ENCODE data around the gene ITGAL.
"Not testable (repeated sequence)": the region's sequence is repeated elsewhere in the genome, so short reads cannot be mapped to it uniquely, and the experiment has no call there.

The ITGAL gene

DNA sequence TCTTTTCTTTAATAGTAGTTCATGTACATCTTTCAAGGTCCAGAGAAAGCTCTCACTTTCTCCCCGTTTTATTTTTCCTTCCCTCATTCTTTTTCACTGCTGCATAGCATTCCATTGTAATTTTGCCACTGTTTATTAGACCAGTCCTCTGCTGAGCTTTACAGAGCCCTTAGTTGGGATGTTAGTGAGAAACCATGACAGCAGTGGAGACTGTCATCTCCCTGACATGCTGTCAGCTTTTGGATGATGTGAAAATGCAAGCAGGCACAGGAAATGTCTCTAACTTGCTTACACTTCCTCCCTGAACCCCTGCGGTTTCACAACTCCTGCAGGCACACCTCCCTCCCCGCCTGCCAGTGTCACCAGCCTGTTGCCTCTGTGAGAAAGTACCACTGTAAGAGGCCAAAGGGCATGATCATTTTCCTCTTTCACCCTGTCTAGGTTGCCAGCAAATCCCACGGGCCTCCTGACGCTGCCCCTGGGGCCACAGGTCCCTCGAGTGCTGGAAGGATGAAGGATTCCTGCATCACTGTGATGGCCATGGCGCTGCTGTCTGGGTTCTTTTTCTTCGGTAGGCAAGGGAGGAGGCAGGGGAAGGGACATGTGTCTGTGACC, at the start of gene ITGAL:
TSS of gene ITGAL (plus strand) at position 415 of the 615 bp plus-strand sequence. CDS start at position 511, 96 bp downstream.
- no peak for DNase-seq

DNA sequence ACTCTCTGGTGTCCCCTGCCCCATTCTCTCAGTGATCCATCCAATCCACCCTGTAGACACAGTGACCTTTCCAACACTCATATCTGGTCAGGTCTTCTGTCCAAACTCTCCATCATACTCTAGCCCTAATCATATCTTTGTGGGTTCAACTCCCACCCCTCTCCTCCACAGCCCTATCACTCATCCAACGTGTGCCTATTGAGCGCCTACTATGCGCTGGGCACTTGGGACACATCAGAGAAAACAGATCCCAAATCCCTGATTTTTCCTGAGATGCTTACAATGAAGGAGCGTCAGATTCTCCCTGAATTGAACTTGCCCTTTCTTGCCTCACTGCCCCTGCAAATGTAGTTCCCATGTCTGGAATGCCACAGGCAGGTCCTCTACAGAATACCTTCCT, 44.5 kb upstream of the ITGAL start:
- DNase-seq, result no peak

DNA sequence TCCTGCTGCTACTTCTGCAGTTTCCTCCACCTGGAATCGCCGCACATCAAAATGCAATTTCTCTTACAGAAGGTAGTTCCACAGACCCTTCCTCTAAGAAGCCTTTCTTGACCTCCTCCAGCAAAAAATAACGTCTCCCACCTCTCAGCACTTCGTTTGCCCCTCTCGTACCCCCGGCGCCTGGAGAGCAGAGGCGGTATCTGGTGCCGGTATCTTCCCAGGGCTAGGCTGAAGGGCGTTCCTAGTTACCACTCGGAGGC, 43.2 kb upstream of the ITGAL start:
- no peak for DNase-seq

DNA sequence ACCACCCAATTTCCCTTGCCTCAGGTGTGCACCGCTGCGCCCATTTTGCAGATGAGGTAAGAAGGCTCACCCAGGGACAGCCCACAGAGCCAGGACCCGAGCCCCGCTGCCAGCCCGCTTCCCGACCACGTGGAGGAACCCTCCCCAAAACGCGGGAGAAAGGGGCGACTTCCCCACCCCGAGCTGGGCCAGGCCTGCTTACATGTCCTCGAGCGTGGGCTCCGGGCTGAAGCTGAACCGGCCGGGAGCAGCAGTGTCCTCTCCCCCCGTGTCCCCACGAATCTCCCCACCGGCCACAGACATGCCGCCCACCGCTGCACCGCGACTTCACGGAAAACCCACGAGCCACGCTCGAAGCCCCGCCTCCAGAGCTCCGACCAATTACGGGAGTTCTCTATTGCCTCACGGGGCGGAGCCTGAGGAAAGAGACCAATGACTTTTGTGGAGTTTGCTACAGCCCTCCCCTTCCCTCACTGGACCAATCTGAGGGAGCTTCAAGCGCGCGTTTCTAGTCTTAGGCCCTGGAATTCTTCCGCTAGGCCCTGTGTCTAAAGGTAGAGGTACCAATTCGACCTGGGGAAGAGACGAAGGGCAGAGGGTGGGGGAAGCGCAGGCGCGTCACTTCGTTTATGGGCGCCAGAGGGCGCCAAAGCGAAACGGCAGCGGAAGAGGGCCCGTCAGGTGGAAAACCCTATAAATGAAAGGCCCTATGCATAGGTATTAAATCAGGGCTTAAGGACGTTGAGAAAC, 42.7 kb upstream of the ITGAL start, which contains the start of gene DCTPP1:
TSS of gene DCTPP1 (minus strand) at position 353 of the 750 bp plus-strand sequence. CDS start at position 303, 50 bp downstream.
- DNase-seq, result peak; percentile 95

DNA sequence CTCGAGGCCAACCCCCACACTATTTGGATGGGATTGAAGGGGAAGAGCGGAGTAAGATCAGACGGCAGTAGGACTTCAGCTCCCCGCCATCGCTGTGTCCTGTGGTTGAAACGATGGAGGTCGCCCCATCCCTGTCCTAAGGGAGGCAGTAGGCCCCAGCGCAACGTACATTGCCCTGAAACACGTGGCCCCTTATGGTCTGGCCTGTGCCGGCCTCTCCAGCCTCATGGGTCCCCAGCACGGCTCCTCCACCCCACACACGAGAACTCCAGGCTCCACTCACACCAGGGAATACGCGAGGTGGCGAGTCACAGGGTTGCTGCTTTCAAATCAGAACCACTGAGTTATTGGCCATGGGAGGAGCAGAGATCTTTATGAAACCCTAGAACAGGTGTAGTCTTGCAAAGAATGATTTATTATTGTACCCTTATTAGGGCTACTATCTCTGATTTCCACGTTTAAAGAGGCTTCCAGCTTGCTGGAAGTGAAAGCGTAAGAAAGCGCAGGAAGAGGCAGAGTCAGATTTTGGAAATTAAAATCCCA, 42.0 kb upstream of the ITGAL start:
- DNase-seq, result no peak

DNA sequence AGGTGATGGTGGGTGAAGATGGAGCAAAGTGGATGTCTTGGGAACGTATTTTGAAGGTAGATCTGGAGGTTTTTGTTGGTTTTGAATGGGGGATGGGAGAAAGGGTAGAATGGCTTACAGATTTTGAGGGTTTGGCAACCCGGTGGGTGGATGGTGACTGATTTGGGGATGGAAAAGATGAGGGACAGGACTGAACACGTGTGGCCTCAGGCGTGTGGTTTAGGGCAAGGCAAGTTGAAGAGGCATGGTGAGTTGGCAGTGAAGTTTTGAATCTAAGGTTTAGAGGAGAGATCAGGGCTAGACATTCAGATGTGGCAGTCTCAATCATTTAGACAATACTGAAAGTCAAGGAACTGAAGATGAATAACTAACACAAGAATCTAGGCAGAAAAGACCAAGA, 37.7 kb upstream of the ITGAL start:
- no peak for DNase-seq

DNA sequence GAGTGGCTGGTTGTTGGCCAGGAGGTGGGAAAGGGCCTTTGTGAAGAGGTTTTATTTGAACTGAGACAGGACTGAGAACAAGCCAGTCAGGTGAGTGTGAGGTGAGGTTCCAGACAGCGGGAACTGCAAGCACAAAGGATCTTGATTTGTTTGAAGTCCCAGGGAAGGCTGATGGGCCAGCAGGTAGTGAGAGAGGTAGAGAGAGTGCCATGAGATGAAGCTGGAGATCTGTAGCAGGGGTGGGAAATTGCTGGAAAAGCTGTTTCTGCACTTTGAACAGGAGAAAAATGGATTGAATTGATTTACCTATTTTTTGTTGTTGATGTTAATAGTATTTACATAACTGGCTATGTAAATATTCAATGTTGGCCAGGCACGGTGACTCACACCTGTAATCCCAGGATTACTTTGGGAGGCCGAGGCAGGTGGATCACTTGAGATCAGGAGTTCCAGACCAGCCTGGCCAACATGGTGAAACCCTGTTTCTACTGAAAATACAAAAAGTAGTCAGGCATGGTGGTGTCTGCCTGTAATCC, 35.0 kb upstream of the ITGAL start:
- no peak for DNase-seq

DNA sequence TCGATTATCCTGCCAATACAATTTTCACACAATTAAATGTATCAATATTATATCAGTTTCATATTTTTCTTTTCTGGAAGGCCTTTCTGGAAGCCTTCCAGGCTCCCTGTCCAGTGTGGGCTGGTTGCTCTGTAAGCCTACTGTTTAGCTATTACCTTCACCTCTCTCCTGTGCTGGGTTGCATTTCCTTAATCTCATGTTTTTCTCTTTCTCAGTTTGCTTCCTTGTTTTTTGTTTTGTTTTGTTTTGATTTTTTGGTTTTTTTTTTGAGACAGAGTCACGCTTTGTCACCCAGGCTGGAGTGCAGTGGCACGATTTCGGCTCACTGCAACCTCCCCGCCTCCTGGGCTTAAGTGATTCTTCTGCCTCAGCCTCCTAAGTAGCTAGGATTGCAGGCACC, 33.7 kb upstream of the ITGAL start:
- DNase-seq, result no peak

DNA sequence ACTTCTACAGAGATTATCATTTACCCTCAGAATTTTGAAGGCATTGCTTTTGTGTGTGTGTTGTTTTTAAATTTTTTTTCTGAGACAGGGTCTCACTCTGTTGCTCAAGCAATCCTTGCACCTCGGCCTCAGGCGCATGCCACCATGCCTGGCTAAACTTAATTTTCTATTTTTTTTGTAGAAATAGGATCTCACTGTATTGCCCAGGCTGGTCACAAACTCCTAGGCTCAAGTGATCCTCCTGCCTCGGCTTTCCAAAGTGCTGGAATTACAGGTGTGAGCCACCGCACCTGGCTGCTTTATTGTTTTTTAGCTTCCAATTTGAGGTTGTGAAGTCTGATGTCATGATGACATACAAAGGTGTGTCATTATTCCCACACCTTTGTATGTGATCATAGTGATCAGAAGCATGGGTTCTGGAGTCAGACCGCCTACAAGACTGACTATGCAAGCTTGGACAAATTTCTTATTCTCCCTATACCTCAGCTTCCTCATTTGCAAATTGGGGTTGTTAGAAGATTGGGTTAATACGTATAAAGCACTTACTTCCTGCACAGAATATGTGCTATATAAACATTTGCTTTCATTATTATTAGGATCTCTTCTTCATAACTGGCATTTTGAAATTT, 32.7 kb upstream of the ITGAL start:
- DNase-seq, result no peak

DNA sequence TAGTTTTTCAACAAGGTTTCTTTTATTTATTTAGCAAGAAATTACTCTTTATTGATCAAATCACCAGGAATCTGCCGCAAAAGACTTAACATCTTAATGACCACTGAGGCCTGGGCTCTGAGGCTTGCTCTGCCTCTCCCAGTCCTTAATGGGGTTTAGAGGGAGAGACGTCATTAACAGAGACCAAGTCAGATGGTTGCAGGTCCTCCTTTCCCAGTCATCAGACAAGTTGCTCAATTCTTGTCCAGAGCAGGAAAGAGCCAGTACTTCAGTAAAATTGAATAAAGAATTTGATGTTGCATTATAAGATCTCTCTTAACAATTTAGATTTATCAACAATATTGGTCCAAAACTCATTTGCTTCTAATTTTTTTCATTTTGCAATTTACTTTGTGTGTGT, 28.9 kb upstream of the ITGAL start:
- no peak for DNase-seq

DNA sequence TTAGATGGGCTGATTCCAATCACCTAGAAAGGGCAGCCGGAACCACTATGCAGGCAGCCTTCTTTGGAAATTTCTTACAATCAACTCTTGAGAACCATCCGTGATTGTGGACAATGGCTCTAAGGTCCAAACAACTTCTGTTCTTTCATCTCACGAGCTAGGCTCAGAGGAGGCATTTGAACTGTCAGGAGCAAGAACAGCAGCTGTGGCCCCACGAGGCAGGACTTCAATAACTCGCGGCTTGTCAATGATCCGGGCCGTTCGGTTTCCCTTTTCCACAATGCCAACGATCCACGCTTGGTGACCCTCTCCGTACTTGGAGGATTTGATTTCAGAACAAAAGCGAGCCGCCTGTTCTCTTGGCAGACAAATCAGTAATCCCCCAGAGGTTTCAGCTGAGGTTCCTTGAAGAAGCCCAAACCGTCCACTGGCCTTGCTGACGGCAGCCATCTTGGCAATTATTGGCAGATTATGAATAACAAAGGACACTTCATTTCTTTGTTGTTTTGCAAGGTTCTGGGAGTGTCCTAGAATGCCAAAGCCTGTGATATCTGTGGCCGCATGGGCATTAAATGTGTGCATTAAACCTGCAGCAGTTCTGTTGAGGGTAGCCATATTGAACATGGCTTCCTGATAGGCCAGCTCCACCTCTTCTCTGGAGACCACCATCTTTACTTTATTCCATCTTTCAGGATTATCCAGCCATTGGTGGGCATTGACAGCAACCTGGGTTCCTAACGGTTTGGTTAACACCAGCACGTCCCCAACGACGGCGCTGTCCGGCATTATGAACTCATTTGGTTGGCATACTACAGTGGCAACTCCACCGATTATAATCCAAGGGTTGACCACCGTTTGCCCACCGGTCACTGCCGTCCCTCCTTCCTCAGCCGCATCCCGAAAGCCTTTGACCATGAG, 28.1 kb upstream of the ITGAL start:
- DNase-seq, result no peak

DNA sequence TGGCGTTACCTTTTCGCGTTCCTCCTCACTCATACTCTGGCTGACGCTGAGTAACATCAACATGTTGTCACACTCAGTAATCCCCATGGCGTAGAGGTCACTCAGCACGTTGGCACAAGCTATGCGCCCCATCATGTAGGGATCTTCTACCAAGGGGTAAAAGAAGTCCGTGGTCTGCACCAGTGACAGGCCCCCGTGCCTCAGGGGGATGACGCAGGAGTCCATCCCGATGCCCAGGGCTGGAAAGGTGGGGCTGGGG, 27.5 kb upstream of the ITGAL start:
- DNase-seq, result no peak

DNA sequence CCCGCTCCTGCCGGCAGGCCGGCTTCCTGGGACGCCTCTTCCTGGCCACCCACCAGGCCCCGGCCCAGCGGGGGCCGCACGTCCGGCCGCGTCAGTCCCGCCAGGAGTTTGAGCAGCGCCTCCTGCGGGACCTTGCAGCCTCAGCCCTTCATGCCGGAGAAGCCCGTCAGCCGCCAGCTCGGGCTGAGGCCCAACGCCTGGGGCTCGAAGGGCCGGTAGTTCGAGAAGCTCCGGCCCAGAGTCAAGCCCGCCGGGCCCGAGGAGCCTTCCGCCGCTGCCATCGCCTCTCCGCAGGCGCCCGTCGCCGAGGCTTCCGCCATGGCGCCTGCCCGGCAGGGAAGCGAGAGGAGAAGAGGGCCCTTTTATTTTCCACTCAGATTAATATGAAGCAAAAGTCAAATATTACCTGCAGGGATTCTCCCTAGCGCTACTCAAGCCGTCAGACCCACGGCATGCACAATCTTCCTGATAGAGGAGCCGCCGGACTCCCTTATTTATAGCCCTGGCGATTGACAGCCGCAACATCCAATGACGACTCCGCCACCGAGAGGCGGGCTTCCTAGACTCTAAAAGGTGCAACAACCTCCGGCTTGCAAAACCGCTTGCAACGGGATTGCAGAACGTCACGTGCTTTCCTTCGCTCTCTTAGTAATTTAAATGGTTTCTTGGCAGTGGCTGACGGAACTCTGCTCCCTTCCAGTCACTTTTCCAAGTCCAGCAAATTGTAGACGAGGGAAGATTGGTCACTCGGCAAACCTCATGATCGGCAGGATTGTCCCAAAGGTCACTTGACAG, 26.9 kb upstream of the ITGAL start, which contains the start of gene SEPHS2:
TSS of gene SEPHS2 (minus strand) at position 467 of the 795 bp plus-strand sequence. CDS start at position 320, 147 bp downstream.
- DNase-seq, result peak; percentile 91

DNA sequence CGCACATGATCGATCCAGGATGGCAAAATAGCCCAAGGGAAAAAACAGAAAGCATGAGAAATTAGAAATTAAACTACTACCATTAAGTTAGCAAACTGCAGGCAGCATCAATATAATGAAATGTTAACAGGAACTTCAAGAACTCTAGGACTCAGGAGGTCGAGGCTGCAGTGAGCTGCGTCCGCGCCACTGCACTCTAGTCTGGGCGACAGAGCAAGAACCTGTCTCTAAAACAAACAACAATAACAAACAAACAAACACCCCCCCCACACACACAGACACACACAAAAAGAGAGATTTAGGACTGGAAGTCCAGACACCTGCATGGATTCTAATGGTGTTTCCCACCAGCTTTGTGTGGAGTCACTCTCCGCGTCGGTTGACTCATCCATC, 26.3 kb upstream of the ITGAL start:
- no peak for DNase-seq

DNA sequence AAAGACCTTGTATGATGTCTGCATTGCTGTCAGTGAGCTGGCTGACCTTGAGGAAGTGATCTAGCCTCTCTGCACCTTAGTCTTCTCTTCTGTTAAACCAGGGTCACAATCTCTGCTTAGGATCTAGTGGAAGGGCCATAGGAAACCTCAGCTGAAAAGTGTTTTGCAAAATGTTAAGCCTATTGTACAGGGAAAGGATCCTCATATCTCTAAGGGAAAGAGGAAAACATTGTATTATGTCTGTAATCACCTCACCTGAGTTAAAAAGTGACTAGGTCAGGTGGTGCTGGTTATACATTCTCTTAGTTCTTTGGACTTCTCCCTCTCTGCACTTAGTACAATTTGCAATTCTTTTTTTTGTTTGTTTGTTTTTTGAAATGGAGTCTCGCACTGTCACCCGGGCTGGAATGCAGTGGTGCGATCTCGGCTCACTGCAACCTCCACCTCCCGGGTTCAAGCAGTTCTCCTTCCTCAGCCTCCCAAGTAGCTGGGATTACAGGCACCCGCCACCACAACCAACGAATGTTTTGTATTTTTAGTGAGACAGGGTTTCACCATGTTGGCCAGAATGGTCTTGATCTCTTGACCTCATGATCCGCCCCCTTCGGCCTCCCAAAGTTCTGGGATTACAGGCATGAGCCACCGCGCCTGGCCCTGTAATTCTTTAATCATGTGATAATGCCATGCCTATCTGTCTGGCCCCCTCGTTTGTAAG, 24.9 kb upstream of the ITGAL start:
- DNase-seq, result no peak

DNA sequence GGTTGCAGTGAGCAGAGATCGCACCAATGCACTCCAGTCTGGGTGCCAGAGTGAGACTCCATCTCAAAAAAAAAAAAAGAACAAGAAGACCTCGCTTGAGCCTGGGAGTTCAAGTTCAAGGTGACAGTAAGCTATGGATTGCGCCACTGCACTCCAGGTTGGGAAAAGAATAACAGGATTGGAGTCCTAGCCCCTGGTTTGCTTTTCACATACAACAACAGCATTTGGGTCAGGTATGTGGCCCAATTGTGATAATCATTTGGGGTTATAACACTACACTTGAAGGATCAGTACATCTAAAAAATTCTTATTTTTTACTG, 23.5 kb upstream of the ITGAL start:
- DNase-seq, result no peak

DNA sequence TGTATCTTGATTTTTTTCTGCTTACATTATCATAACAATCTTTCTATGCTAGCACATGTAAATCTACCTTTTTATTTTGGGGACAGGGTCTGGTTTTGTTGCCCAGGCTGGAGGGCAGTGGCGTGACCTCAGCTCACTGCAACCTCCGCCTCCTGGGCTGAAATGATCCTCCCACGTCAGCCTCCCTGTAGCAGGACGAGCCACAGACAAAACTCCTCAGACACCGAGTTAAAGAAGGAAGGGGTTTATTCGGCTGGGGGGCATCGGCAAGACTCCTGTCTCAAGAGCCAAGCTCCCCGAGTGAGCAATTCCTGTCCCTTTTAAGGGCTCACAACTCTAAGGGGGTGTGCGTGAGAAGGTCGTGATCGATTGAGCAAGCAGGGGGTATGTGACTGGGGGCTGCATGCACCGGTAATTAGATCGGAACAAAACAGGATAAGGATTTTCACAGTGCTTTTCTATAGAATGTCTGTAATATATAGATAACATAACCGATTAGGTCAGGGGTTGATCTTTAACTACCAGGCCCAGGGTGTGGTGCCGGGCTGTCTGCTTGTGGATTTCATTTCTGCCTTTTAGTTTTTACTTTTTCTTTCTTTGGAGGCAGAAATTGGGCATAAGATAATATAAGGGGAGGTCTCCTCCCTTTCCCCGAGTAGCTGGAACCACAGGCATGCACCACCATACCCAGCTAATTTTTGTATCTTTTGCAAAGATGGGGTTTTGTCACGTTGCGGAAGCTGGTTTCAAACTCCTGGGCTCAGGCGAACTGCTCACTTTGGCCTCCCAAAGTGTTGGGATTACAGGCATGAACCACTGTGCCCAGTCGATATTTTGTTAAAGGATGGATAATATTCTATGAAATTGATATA, 19.6 kb upstream of the ITGAL start:
- not testable (repeated sequence) for DNase-seq

DNA sequence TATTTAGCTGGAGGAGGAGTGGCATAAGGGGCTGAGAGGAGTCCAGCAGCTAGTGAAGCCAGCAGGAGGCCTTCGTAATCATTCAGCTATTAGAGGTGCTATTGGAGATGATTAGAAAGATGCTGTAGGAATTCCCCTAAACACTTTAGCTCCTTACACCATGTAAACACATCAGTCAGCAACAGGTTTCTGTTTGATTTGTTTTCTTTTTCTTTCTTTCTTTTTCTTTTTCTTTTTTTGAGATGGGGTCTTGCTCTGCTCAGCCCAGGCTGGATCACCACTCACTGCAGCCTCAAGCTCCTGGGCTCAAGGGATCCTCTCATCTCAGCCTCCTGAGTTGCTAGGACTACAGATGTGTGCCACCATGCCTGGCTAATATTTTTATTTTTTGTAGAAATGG, 16.2 kb upstream of the ITGAL start:
- no peak for DNase-seq

DNA sequence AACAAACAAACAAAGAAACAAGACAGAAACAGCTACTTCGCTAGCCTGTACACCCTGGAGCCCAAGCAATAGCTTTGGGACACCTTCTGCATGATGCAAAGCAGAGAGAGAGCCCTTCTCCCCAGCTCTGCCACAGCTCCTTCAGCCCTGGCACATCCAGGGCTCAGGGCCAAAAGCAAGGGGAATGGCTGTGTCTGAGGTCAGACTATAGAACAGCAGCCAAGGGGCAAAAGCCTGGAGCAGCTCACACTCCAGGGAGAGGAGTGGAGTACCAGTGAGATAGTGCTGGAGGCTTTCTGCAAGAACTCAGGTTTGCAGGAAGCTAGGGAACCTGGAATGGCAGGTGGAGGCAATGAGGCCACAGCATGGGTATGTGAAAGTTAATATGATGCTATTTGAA, 15.3 kb upstream of the ITGAL start:
- no peak for DNase-seq

DNA sequence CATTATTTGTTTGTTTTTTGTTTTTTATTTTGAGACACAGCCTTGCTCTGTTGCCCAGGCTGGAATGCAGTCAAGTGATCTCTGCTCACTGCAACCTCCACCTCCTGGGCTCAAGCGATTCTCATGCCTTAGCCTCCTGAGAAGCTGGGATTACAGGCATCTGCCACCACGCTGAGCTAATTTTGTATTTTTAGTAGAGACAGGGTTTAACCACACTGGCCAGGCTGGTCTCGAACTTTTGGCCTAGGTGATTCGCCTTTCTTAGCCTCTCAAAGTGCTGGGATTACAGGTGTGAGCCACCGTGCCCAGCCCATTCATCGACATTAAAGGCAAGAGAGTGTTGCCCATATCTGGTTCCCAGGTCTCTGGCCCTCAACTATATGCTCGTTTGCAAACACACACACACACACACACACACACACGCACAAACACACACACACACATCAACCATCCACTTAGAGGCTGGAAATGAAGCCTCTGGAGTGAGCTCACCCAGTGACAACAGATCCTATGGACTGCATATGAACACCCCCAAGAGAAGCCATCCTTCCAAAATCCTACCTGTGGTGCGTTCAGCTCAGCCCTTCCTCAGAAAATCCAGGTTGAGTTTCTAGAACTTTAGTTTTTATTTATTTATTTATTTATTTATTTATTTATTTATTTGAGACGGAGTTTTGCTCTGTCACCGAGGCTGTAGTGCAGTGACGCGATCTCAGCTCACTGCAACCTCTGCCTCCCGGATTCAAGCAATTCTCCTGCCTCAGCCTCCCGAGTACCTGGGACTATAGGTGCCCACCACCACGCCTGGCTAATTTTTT, 14.6 kb upstream of the ITGAL start:
- DNase-seq, result no peak
